Caki2 (cell line): ENCODE measurements around the gene HEY2. TPM values are rescaled to one million over a fixed set of nuclear protein-coding genes. Genes with fewer than 3 reads are reported as not detected.

Source experiments
- DNase-seq: peaks from one replicate; pipeline ENCODE4 v3.0.0-alpha.2; 2015; ENCODE audit warnings: low read depth
- in situ Hi-C: cut with HindIII; loops from 2 replicates; pipeline ENCODE4 v1.10.0; 2016; ENCODE audit warnings: low sequenced_read_pairs, low pct_unique_long_range_greater_than_20kb, mixed read lengths
- total RNA-seq: library from RNA; depleted of rRNA; stranded (reverse); fragments of >200 nt; shearing (Covaris generic); gene quantifications from 2 replicates; pipeline ENCODE4 v1.2.3, GENCODE V29; 2014; ENCODE audit warnings: low replicate concordance

HEY2 gene
- total RNA-seq, 1 experiment from 2014 or later: 3.2 TPM

GRCh38 chr6:125741336-125741735, 8.1 kb upstream of the HEY2 start:
- in situ Hi-C loops: no loop called here
- DNase-seq: no peak

GRCh38 chr6:125742024-125742423, 7.4 kb upstream of the HEY2 start:
- DNase-seq: no peak
- in situ Hi-C loops: no loop called here

GRCh38 chr6:125742464-125743120, 6.8 kb upstream of the HEY2 start:
- in situ Hi-C loops: no loop called here
- peak; percentile 18 for DNase-seq

- DNase-seq: no peak
- in situ Hi-C loops: no loop called here
Observed at GRCh38 chr6:125743604-125744003, 5.8 kb upstream of the HEY2 start.

GRCh38 chr6:125745281-125746018, 4.0 kb upstream of the HEY2 start:
- in situ Hi-C loops: no loop called here
- DNase-seq: peak; percentile 33

GRCh38 chr6:125746019-125746414, 3.4 kb upstream of the HEY2 start:
- no peak for DNase-seq
- in situ Hi-C loops: no loop called here

- DNase-seq: peak; percentile 43
Observed at GRCh38 chr6:125746731-125747588, 2.5 kb upstream of the HEY2 start.

GRCh38 chr6:125747589-125748405, 1.6 kb upstream of the HEY2 start:
- DNase-seq: peak; percentile 59
- in situ Hi-C loops: no loop called here

More at GRCh38 chr6:125746731-125747588, 2.5 kb upstream of the HEY2 start:
- in situ Hi-C loops: no loop called here

GRCh38 chr6:125748406-125749172, 843 bp upstream of the HEY2 start:
- peak; percentile 61 for DNase-seq
- in situ Hi-C loops: no loop called here

- DNase-seq: no peak
- in situ Hi-C loops: loop anchor here (5.0 kb wide), 1 partner anchor 438 kb away; no protein-coding TSS in a partner anchor
Observed at GRCh38 chr6:125749865-125750691, 646 bp downstream of the HEY2 start.

- in situ Hi-C loops: loop anchor here (5.0 kb wide), 1 partner anchor 439 kb away; no protein-coding TSS in a partner anchor
- DNase-seq: no peak
Observed at GRCh38 chr6:125750692-125751333, 1.4 kb downstream of the HEY2 start.

- DNase-seq: no peak
- in situ Hi-C loops: loop anchor here (5.0 kb wide), 1 partner anchor 439 kb away; no protein-coding TSS in a partner anchor
Observed at GRCh38 chr6:125751334-125751916, 2.0 kb downstream of the HEY2 start.

- in situ Hi-C loops: loop anchor here (5.0 kb wide), 1 partner anchor 440 kb away; no protein-coding TSS in a partner anchor
- no peak for DNase-seq
Observed at GRCh38 chr6:125752773-125753172, 3.3 kb downstream of the HEY2 start.

- in situ Hi-C loops: loop anchor here (5.0 kb wide), 1 partner anchor 441 kb away; no protein-coding TSS in a partner anchor
- DNase-seq: peak; percentile 37
Observed at GRCh38 chr6:125753218-125753936, 3.9 kb downstream of the HEY2 start.

- in situ Hi-C loops: loop anchor here (5.0 kb wide), 1 partner anchor 442 kb away; no protein-coding TSS in a partner anchor
Observed at GRCh38 chr6:125753937-125754259, 4.5 kb downstream of the HEY2 start.

More at GRCh38 chr6:125753937-125754259, 4.5 kb downstream of the HEY2 start:
- DNase-seq: no peak
